Measurements from ENCODE around the gene DBN1. TPM values are rescaled to one million over a fixed set of nuclear protein-coding genes. Genes with fewer than 3 reads are reported as not detected.

DBN1 gene
- total RNA-seq, 1 experiment from 2014 or later, result 195 TPM

DNA sequence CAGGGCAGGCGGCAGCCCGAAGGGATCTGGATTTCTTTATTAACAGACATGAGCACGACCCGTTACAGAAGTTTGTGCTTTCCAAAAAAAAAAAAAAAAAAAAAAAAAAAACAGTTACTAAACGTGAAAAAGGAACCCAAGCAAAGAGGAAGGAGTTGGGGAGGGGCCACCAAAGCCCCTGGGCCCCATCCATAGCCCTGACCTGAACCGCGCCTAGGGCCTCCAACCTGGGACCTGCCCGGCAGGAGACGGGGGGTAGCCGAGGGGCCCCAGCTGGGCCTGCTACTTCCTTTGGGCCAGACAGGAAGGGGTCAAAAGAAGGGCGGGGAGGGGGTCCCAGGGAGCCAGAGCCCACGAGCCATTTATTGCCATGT, 16.9 kb downstream of the DBN1 start:
- in situ Hi-C loops (cut with HindIII; ENCODE audit: low pct_unique_long_range_greater_than_20kb, low sequenced_read_pairs) (no loop called here), intact Hi-C loops (cut with micrococcal nuclease; ENCODE audit: unreplicated experiment) (loop anchor here (2.0 to 10.0 kb wide), 2 partner anchors 54 to 142 kb away; partner anchors contain the start of gene MXD3)
- CTCF ChIA-PET, result interaction anchor here (0.8 to 1.0 kb wide), 2 partner anchors 50 to 151 kb away, joined by 3 read pairs; no protein-coding TSS in a partner anchor
- ATAC-seq (no peak), DNase-seq (ENCODE audit: low read depth, low spot score) (no peak)
- BruUV-seq (replicated peaks), result no TSS peak
- Histone ChIP-seq H3K4me3 (ENCODE audit: low read depth in 2 of 2, low read length in 2 of 2) (no peak overlapping the region; a peak in 1 of 4 replicates), H3K9me3 (ENCODE audit: control insufficient read depth, insufficient read depth, low read depth, low read length) (no peaks in the 10 kb centered on the region), H3K27me3 (ENCODE audit: control insufficient read depth, insufficient read depth, low read length) (no peaks in the 10 kb centered on the region), H3K36me3 (ENCODE audit: control insufficient read depth, insufficient read depth, low read length) (peaks cover 3% of the 10 kb centered on the region; the same call in 1 of the 2 replicates), H3K27ac (ENCODE audit: low read length) (peak overlapping the region; percentile 66; the same call in 1 of the 2 replicates), H3K4me1 (ENCODE audit: control insufficient read depth, insufficient read depth, low read length) (peaks cover 32% of the 10 kb centered on the region)
- TF ChIP-seq, protein P1, sequence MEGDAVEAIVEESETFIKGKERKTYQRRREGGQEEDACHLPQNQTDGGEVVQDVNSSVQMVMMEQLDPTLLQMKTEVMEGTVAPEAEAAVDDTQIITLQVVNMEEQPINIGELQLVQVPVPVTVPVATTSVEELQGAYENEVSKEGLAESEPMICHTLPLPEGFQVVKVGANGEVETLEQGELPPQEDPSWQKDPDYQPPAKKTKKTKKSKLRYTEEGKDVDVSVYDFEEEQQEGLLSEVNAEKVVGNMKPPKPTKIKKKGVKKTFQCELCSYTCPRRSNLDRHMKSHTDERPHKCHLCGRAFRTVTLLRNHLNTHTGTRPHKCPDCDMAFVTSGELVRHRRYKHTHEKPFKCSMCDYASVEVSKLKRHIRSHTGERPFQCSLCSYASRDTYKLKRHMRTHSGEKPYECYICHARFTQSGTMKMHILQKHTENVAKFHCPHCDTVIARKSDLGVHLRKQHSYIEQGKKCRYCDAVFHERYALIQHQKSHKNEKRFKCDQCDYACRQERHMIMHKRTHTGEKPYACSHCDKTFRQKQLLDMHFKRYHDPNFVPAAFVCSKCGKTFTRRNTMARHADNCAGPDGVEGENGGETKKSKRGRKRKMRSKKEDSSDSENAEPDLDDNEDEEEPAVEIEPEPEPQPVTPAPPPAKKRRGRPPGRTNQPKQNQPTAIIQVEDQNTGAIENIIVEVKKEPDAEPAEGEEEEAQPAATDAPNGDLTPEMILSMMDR (IDR thresholded peaks at IDR 0.05), result peak; percentile 76
- TF ChIP-seq POLR2AphosphoS5 (IDR thresholded peaks at IDR 0.05; ENCODE audit: low read depth, low read length), result no peak
- POLR2A ChIA-PET, result no interaction called here

DNA sequence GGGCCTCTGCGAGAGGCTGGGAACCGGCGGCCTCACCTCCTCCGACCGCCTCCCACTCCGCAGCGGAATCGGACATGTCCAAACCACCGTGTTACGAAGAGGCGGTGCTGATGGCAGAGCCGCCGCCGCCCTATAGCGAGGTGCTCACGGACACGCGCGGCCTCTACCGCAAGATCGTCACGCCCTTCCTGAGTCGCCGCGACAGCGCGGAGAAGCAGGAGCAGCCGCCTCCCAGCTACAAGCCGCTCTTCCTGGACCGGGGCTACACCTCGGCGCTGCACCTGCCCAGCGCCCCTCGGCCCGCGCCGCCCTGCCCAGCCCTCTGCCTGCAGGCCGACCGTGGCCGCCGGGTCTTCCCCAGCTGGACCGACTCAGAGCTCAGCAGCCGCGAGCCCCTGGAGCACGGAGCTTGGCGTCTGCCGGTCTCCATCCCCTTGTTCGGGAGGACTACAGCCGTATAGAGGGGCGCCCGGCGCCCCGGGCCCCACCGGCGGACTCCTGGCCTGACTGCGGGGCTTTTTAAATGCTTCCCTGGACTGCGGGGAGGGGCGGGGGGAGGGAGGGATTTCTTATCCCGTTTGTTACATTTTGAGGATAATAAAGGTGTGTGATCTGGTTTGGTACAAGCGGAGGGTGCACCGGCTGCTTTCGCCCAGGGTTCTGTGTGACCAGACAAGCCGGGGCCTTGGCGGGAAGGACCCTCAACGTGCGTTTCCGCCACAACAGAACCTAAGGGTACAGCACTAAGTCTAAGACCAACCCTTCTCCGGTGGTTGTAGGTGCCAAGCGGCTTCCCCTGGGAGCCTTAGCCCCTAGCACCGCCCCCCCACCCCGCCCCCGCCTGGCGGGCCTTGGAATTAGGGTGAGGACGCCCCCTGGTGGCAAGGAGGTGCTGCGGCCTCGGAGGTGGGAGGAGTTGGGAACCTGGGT, 17.5 kb downstream of the DBN1 start:
- Histone ChIP-seq H3K9me3 (ENCODE audit: control insufficient read depth, insufficient read depth, low read depth, low read length) (no peaks in the 10 kb centered on the region), H3K4me1 (ENCODE audit: control insufficient read depth, insufficient read depth, low read length) (peaks cover 34% of the 10 kb centered on the region), H3K27ac (ENCODE audit: low read length) (peak overlapping the region; percentile 80), H3K27me3 (ENCODE audit: control insufficient read depth, insufficient read depth, low read length) (no peaks in the 10 kb centered on the region), H3K4me3 (ENCODE audit: low read depth in 2 of 2, low read length in 2 of 2) (peak overlapping the region; percentile 50 to 61), H3K36me3 (ENCODE audit: control insufficient read depth, insufficient read depth, low read length) (peaks cover 3% of the 10 kb centered on the region; the same call in 1 of the 2 replicates)
- intact Hi-C loops (cut with micrococcal nuclease; ENCODE audit: unreplicated experiment), result loop anchor here (2.0 to 10.0 kb wide), 2 partner anchors 53 to 141 kb away; partner anchors contain the start of gene MXD3
- ChIA-PET CTCF (interaction anchor here (0.5 to 2.2 kb wide), 5 partner anchors 30 to 403 kb away, joined by 3 to 6 read pairs (median 5); partner anchors contain the start of gene GRK6), POLR2A (interaction anchor here (0.5 to 0.6 kb wide), 2 partner anchors 87 to 1527 kb away, joined by 13 to 15 read pairs; no protein-coding TSS in a partner anchor)
- TSS peak; percentile 59 for BruUV-seq (replicated peaks)
- ATAC-seq, result peak; percentile 41
- peak; percentile 70 for DNase-seq (ENCODE audit: low read depth, low spot score)
- in situ Hi-C loops (cut with HindIII; ENCODE audit: low pct_unique_long_range_greater_than_20kb, low sequenced_read_pairs), result no loop called here
- TF ChIP-seq, protein P2, sequence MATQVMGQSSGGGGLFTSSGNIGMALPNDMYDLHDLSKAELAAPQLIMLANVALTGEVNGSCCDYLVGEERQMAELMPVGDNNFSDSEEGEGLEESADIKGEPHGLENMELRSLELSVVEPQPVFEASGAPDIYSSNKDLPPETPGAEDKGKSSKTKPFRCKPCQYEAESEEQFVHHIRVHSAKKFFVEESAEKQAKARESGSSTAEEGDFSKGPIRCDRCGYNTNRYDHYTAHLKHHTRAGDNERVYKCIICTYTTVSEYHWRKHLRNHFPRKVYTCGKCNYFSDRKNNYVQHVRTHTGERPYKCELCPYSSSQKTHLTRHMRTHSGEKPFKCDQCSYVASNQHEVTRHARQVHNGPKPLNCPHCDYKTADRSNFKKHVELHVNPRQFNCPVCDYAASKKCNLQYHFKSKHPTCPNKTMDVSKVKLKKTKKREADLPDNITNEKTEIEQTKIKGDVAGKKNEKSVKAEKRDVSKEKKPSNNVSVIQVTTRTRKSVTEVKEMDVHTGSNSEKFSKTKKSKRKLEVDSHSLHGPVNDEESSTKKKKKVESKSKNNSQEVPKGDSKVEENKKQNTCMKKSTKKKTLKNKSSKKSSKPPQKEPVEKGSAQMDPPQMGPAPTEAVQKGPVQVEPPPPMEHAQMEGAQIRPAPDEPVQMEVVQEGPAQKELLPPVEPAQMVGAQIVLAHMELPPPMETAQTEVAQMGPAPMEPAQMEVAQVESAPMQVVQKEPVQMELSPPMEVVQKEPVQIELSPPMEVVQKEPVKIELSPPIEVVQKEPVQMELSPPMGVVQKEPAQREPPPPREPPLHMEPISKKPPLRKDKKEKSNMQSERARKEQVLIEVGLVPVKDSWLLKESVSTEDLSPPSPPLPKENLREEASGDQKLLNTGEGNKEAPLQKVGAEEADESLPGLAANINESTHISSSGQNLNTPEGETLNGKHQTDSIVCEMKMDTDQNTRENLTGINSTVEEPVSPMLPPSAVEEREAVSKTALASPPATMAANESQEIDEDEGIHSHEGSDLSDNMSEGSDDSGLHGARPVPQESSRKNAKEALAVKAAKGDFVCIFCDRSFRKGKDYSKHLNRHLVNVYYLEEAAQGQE (IDR thresholded peaks at IDR 0.05; ENCODE audit: insufficient read depth in 1 of 2, low read depth in 2 of 2, low read length in 1 of 2), result no peak
- TF ChIP-seq, protein P1 (IDR thresholded peaks at IDR 0.05), result peak; percentile 95
- TF ChIP-seq TCF7L2 (IDR thresholded peaks at IDR 0.05; ENCODE audit: low read depth, low read length) (no peak), POLR2AphosphoS5 (IDR thresholded peaks at IDR 0.05; ENCODE audit: low read depth, low read length) (peak; percentile 39), SIN3A (IDR thresholded peaks at IDR 0.05; ENCODE audit: borderline replicate concordance, insufficient read depth, low read depth, low read length) (peak; percentile 22; the same call in 1 of the 2 replicates)
